CD4-positive, alpha-beta T cell (primary cell): ENCODE results near the gene ZDHHC1. TPM values are rescaled to one million over a fixed set of nuclear protein-coding genes. Genes with fewer than 3 reads are reported as not detected.

Experiments used
- ATAC-seq: fragments of 200-7000 bp; cut with Tn5 transposase; one replicate; pipeline ENCODE4 v1.10.0; 2022; ENCODE audit warnings: mild to moderate bottlenecking; ENCODE audit not compliant: poor library complexity
- CTCF ChIA-PET: fragments of 350-600 bp; sonication (Branson Sonifier 250); formaldehyde crosslinking; loops from one replicate; lab custom pipeline; 2021; ENCODE audit warnings: antibody characterized with exemption, inconsistent platforms; lab: Charles Lee
- POLR2A ChIA-PET: fragments of 350-600 bp; sonication (Branson Sonifier 250); formaldehyde crosslinking; loops from one replicate; lab custom pipeline; 2021; ENCODE audit warnings: antibody characterized with exemption, inconsistent platforms; lab: Charles Lee
- DNase-seq, 14 experiments: peaks; one replicate each; pipeline ENCODE4 v3.0.0-alpha.2; 2013 to 2020; ENCODE audit warnings: mixed read lengths in 2 of 14
- H3K27ac ChIP-seq, 2 donors: one replicate each; pipeline versions ENCODE4 v1.5.1 to v1.7.0; 2013; ENCODE audit warnings: low read length in 2 of 2, low read depth in 1 of 2, mild to moderate bottlenecking in 1 of 2
- H3K27me3 ChIP-seq, 2 experiments: 1 replicate in 1 of 2; 2 replicates in 1 of 2; pipeline versions ENCODE4 v1.6.1 to v1.7.0; 2013; ENCODE audit warnings: low read length in 2 of 2, control low read depth in 1 of 2, mild to moderate bottlenecking in 1 of 2, moderate library complexity in 1 of 2; ENCODE audit not compliant: insufficient read depth in 2 of 2, control insufficient read depth in 1 of 2
- H3K36me3 ChIP-seq: one replicate; pipeline ENCODE4 v1.6.1; 2013; ENCODE audit warnings: low read length, control low read depth; ENCODE audit not compliant: insufficient read depth
- H3K4me1 ChIP-seq: one replicate; pipeline ENCODE4 v1.6.1; 2013; ENCODE audit warnings: low read length, control low read depth; ENCODE audit not compliant: insufficient read depth
- H3K4me3 ChIP-seq: one replicate; pipeline ENCODE4 v1.5.1; 2013; ENCODE audit warnings: mild to moderate bottlenecking, low read length, moderate library complexity
- H3K9me3 ChIP-seq, 2 experiments: 1 replicate in 1 of 2; 2 replicates in 1 of 2; pipeline versions ENCODE4 v1.6.1 to v1.7.0; 2013; ENCODE audit warnings: low read length in 2 of 2, mild to moderate bottlenecking in 2 of 2, control low read depth in 1 of 2, moderate library complexity in 1 of 2; ENCODE audit not compliant: control insufficient read depth in 1 of 2, insufficient read depth in 1 of 2
- H3K27ac Mint-ChIP-seq: one replicate; pipeline ENCODE4 v1.8.0; 2020; ENCODE audit warnings: mixed read lengths
- H3K27me3 Mint-ChIP-seq: one replicate; pipeline ENCODE4 v1.8.0; 2021; ENCODE audit warnings: mixed read lengths
- H3K36me3 Mint-ChIP-seq: one replicate; pipeline ENCODE4 v1.8.0; 2021; ENCODE audit warnings: low read depth, mixed read lengths
- H3K4me1 Mint-ChIP-seq: one replicate; pipeline ENCODE4 v1.8.0; 2021; ENCODE audit warnings: low read depth, mixed read lengths
- H3K4me3 Mint-ChIP-seq: one replicate; pipeline ENCODE4 v1.8.0; 2020; ENCODE audit warnings: mild to moderate bottlenecking, mixed read lengths
- H3K9me3 Mint-ChIP-seq: one replicate; pipeline ENCODE4 v1.8.0; 2020; ENCODE audit warnings: mixed read lengths
- intact Hi-C, 2 experiments: fragments of 100-400 bp; cut with DNase I in 1 of 2; cut with micrococcal nuclease in 1 of 2; formaldehyde crosslinking; loops; one replicate each; pipeline versions ENCODE4 v1.15.1 to v1.9.0; 2023 to 2025; cut with DNase I, micrococcal nuclease
- total RNA-seq, 174 experiments: library from RNA in 2 of 174; stranded (reverse) in 2 of 174; gene quantifications; one replicate each; pipeline ENCODE4 v1.2.3 and lab custom pipeline; 2021 to 2026
- TF ChIP-seq, protein P1 (sequence below): fragments of 200-600 bp; IDR thresholded peaks from one replicate; pipeline ENCODE4 v1.8.0; 2022; ENCODE audit warnings: antibody characterized with exemption, mild to moderate bottlenecking

Gene ZDHHC1
- total RNA-seq, 2 experiments from 2014 or later, result 0.22 TPM; not detected in 1

DNA sequence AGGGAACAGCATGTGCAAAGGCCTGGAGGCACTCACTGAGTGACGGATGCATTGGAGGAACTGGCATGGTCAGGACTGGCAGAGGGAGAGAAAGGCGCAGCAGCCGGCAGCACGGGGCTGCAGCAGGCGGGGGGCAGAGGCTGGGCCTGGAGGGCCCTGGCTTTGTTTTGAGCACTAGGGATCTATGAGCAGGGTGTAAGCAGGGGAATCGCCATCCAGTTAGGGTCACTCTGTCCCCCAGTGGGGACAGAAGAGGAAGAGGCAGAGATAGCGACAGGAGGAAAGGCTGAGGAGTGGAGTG is 28.8 kb upstream of the ZDHHC1 start:
- POLR2A ChIA-PET, result no interaction called here
- Mint-ChIP-seq H3K4me1 (no peaks in the 10 kb centered on the region), H3K27me3 (no peaks in the 10 kb centered on the region), H3K9me3 (no peaks in the 10 kb centered on the region), H3K36me3 (peaks cover 53% of the 10 kb centered on the region), H3K4me3 (no peak overlapping the region), H3K27ac (no peak overlapping the region)
- H3K36me3 ChIP-seq, result peaks cover 73% of the 10 kb centered on the region
- ATAC-seq (no peak), DNase-seq (no peak)
- H3K4me3 ChIP-seq, result no peak overlapping the region
- no peaks in the 10 kb centered on the region for H3K27me3 ChIP-seq
- no peak overlapping the region for H3K27ac ChIP-seq
- intact Hi-C loops, result no loop called here
- CTCF ChIA-PET, result no interaction called here
- peaks cover 0 to 4% of the 10 kb centered on the region in 2 experiments for H3K9me3 ChIP-seq
- TF ChIP-seq, protein P1, sequence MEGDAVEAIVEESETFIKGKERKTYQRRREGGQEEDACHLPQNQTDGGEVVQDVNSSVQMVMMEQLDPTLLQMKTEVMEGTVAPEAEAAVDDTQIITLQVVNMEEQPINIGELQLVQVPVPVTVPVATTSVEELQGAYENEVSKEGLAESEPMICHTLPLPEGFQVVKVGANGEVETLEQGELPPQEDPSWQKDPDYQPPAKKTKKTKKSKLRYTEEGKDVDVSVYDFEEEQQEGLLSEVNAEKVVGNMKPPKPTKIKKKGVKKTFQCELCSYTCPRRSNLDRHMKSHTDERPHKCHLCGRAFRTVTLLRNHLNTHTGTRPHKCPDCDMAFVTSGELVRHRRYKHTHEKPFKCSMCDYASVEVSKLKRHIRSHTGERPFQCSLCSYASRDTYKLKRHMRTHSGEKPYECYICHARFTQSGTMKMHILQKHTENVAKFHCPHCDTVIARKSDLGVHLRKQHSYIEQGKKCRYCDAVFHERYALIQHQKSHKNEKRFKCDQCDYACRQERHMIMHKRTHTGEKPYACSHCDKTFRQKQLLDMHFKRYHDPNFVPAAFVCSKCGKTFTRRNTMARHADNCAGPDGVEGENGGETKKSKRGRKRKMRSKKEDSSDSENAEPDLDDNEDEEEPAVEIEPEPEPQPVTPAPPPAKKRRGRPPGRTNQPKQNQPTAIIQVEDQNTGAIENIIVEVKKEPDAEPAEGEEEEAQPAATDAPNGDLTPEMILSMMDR, result no peak
- no peaks in the 10 kb centered on the region for H3K4me1 ChIP-seq

DNA sequence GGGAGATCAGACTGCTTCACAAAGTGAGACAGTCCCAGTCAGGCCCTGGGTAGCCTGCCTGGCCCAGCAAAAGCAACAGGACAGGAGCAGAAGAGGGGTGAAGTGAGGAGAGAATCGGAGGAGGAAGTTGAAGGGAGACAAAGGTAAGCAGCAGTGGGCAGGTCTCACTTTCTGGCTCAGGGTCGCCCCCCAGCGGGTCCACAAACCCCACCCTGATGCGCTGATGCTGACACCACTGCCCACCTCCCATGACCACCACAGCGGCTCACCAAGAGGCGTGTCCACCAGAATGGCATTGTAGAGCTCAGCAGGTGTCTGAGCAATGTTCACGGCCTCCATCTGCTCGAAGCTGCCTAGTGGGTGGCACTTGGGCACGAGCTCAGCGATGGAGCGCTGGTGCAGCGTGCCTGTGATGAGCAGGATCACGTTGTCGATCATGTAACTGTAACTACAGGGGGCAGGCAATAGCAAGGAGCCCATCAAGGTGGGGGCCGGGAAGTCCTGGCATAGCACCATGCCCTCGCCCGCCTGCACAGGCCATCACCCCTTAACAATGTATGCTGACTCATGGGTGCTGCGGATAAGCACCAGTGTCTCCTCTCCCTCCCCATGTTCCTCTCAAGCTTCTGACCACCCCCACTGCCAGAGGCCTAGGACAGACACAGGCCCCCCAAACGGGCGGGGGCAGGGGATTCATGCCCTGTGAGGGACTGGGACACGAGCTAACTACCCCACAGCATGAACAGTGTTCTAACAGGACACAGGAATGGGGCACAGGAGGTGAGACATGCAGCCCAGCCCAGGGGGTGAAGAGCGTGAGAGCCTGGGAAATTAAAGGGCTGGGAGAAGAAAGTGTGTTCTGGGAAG is 28.2 kb upstream of the ZDHHC1 start:
- Mint-ChIP-seq H3K27ac (no peak overlapping the region), H3K4me1 (no peaks in the 10 kb centered on the region), H3K36me3 (peaks cover 50% of the 10 kb centered on the region), H3K4me3 (no peak overlapping the region), H3K27me3 (no peaks in the 10 kb centered on the region), H3K9me3 (no peaks in the 10 kb centered on the region)
- ATAC-seq (no peak), DNase-seq (no peak)
- H3K36me3 ChIP-seq, result peaks cover 71% of the 10 kb centered on the region
- ChIA-PET CTCF (no interaction called here), POLR2A (no interaction called here)
- no peaks in the 10 kb centered on the region for H3K4me1 ChIP-seq
- peaks cover 0 to 4% of the 10 kb centered on the region in 2 experiments for H3K9me3 ChIP-seq
- intact Hi-C loops, result no loop called here
- no peak overlapping the region for H3K4me3 ChIP-seq
- TF ChIP-seq, protein P1, result no peak
- no peaks in the 10 kb centered on the region for H3K27me3 ChIP-seq
- no peak overlapping the region for H3K27ac ChIP-seq

DNA sequence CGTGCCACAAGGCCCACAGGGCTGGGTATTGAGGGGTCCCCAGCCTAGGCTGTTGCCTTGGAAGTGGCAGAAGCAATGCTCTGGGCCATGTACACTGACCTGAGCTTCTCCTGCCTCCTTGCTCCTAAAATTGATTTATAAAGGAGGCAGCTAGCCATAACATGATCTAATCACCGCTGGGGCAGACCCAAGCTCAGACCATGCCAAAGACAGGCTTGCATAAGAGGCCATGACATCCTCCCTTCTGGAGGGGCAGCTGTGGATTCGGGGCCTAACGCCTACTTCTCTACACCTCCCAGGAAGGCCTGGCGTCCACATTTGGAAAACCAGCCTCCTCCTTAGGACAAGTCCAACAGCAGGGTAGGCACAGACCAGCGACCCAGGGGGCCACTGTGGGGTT is 27.0 kb upstream of the ZDHHC1 start:
- H3K36me3 ChIP-seq, result peaks cover 73% of the 10 kb centered on the region
- H3K9me3 ChIP-seq, result peaks cover 0 to 4% of the 10 kb centered on the region in 2 experiments
- H3K4me3 ChIP-seq, result no peak overlapping the region
- no peak for ATAC-seq
- H3K27me3 Mint-ChIP-seq, result no peaks in the 10 kb centered on the region
- H3K27ac Mint-ChIP-seq, result no peak overlapping the region
- intact Hi-C loops, result no loop called here
- peaks cover 55% of the 10 kb centered on the region for H3K36me3 Mint-ChIP-seq
- no peak for DNase-seq
- TF ChIP-seq, protein P1, result no peak
- H3K4me3 Mint-ChIP-seq, result no peak overlapping the region
- H3K27ac ChIP-seq, result no peak overlapping the region
- no peaks in the 10 kb centered on the region for H3K4me1 Mint-ChIP-seq
- H3K4me1 ChIP-seq, result no peaks in the 10 kb centered on the region
- POLR2A ChIA-PET, result no interaction called here
- H3K27me3 ChIP-seq, result no peaks in the 10 kb centered on the region
- no peaks in the 10 kb centered on the region for H3K9me3 Mint-ChIP-seq
- CTCF ChIA-PET, result no interaction called here
